Measurements from ENCODE around the gene CELF1. TPM values are rescaled to one million over a fixed set of nuclear protein-coding genes. Genes with fewer than 3 reads are reported as not detected.

Gene CELF1
- total and polyA plus RNA-seq, 9 of the 15 experiments (the other 6 are each of a cell fraction or from before 2014, with no cell fraction given) = 11.3 to 142 (median 77.4) TPM

DNA sequence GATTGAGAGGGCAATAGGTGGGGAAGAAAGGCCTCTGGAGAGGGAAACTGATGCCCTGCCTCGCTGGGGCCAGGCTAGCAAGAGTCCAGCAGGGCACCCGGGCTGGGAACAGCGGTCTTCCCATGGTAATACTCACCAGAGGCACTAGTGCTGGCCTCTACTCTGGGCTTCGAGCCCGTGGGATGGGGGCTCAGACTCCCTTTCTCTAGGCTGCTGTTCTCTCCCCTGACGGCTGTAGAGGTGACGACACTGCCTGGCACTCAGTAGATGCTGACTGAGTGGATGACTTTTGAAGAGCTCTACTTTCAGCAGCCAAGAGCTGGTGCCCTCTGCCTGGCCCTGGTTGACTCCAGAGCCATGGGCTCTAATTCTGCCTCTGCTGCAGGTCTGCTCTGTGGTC is 42.1 kb upstream of the CELF1 start:
- no peak overlapping the region for H3K27ac ChIP-seq (ENCODE audit: extremely low read depth, low read depth, low read length)
- no peak overlapping the region for H3K9ac ChIP-seq (ENCODE audit: insufficient read depth in 1 of 2, low read depth in 2 of 2, low read length in 2 of 2)
- FAIRE-seq (no peak), ATAC-seq (peak; percentile 25; the same call in 2 of the 3 replicates), DNase-seq (ENCODE audit: extremely low read depth in 1 of 4, low spot score in 3 of 4) (no peak)
- H3K4me1 ChIP-seq (replicated peaks in 1 of 2; ENCODE audit: control insufficient read depth in 2 of 2, insufficient read depth in 2 of 2, low read length in 2 of 2) = peaks cover 0 to 13% of the 10 kb centered on the region in 2 experiments; a peak in 3 of 5 replicates
- POLR2A ChIA-PET = interaction anchor here (1.1 to 6.2 kb wide), 2 partner anchors 10 to 23 kb away, joined by 3 to 35 read pairs; partner anchors contain the start of gene FAM180B
- in situ Hi-C loops (cut with MboI) = no loop called here
- no peaks in the 10 kb centered on the region for H3K79me2 ChIP-seq (ENCODE audit: control insufficient read depth, insufficient read depth, low read length)
- TF ChIP-seq RCOR1 (IDR thresholded peaks at IDR 0.05; ENCODE audit: borderline replicate concordance in 1 of 2, low read depth in 2 of 2, low read length in 2 of 2) (no peak), PCBP2 (IDR thresholded peaks at IDR 0.05; ENCODE audit: low read depth, low read length, poor library complexity, severe bottlenecking) (no peak), PTTG1 (tag; IDR thresholded peaks at IDR 0.05; ENCODE audit: low read depth) (no peak), FIP1L1 (IDR thresholded peaks at IDR 0.05; ENCODE audit: low read depth, low read length, poor library complexity, severe bottlenecking) (no peak)
- TF ChIP-seq, protein P1, sequence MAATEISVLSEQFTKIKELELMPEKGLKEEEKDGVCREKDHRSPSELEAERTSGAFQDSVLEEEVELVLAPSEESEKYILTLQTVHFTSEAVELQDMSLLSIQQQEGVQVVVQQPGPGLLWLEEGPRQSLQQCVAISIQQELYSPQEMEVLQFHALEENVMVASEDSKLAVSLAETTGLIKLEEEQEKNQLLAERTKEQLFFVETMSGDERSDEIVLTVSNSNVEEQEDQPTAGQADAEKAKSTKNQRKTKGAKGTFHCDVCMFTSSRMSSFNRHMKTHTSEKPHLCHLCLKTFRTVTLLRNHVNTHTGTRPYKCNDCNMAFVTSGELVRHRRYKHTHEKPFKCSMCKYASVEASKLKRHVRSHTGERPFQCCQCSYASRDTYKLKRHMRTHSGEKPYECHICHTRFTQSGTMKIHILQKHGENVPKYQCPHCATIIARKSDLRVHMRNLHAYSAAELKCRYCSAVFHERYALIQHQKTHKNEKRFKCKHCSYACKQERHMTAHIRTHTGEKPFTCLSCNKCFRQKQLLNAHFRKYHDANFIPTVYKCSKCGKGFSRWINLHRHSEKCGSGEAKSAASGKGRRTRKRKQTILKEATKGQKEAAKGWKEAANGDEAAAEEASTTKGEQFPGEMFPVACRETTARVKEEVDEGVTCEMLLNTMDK (IDR thresholded peaks at IDR 0.05; ENCODE audit: borderline replicate concordance, insufficient read depth, low read depth, low read length, poor library complexity, severe bottlenecking) = no peak
- H3K9me3 ChIP-seq (replicated peaks; ENCODE audit: control insufficient read depth, insufficient read depth, low read depth, low read length) = no peaks in the 10 kb centered on the region
- H4K20me1 ChIP-seq (replicated peaks; ENCODE audit: control insufficient read depth, insufficient read depth, low read length) = no peaks in the 10 kb centered on the region
- 6% methylated on average over 7 of the region's 7 CpGs for WGBS (ENCODE audit: insufficient coverage, low coverage, missing lambda C conversion rate)
- H2AFZ ChIP-seq (ENCODE audit: low read depth, low read length) = no peak overlapping the region
- no peaks in the 10 kb centered on the region for H3K36me3 ChIP-seq (ENCODE audit: control insufficient read depth, insufficient read depth, low read length)
- H3K4me2 ChIP-seq (ENCODE audit: insufficient read depth, low read length) = no peak overlapping the region
- peaks cover 7% of the 10 kb centered on the region for H3K9me1 ChIP-seq (ENCODE audit: control insufficient read depth, insufficient read depth, low read length)
- CTCF ChIA-PET (ENCODE audit: low intra/inter-chr PET ratio) = no interaction called here
- intact Hi-C loops (cut with micrococcal nuclease) = no loop called here
- H3K4me3 ChIP-seq = no peak overlapping the region
- peaks cover 28 to 41% of the 10 kb centered on the region in 2 experiments for H3K27me3 ChIP-seq (ENCODE audit: control insufficient read depth in 2 of 2, insufficient read depth in 2 of 2, low read length in 2 of 2)
- BruUV-seq (replicated peaks) = no TSS peak
